HepG2 (cell line): ENCODE results near the gene TMEM240. TPM values are rescaled to one million over a fixed set of nuclear protein-coding genes. Genes with fewer than 3 reads are reported as not detected.

Source experiments
- EP300 ChIP-seq, 3 experiments: sonication (generic) in 1 of 3; formaldehyde crosslinking in 1 of 3; IDR thresholded peaks; 2 replicates each; pipeline versions ENCODE4 v1.5.1 to v1.6.1; 2011 to 2020; ENCODE audit warnings: low read depth in 2 of 3, low read length in 2 of 3, borderline replicate concordance in 1 of 3, improper control_type of control experiment in 1 of 3, mild to moderate bottlenecking in 1 of 3, missing genetic modification reagents in 1 of 3, moderate library complexity in 1 of 3
- ERF ChIP-seq: IDR thresholded peaks from 2 replicates; pipeline ENCODE4 v1.6.1; 2018; ENCODE audit warnings: missing biosample characterization, missing genetic modification reagents
- FOSL1 ChIP-seq: sonication (generic); formaldehyde crosslinking; IDR thresholded peaks from 2 replicates; pipeline ENCODE4 v1.9.0; 2021; ENCODE audit warnings: missing genetic modification reagents, borderline replicate concordance
- FOXA3 ChIP-seq: IDR thresholded peaks from 2 replicates; pipeline ENCODE4 v1.6.1; 2016; ENCODE audit warnings: missing genetic modification reagents, missing compliant biosample characterization
- HHEX ChIP-seq: IDR thresholded peaks from 2 replicates; pipeline ENCODE4 v1.6.1; 2016; ENCODE audit warnings: control low read depth
- MED1 ChIP-seq: sonication (generic); formaldehyde crosslinking; IDR thresholded peaks from 2 replicates; pipeline ENCODE4 v1.4.0; 2020; ENCODE audit warnings: missing genetic modification reagents
- NRL ChIP-seq: sonication (generic); formaldehyde crosslinking; IDR thresholded peaks from 2 replicates; pipeline ENCODE4 v1.5.0; 2020; ENCODE audit warnings: missing genetic modification reagents, mild to moderate bottlenecking, moderate library complexity, borderline replicate concordance
- RELA ChIP-seq: sonication (generic); formaldehyde crosslinking; IDR thresholded peaks from 2 replicates; pipeline ENCODE4 v1.4.0; 2020; ENCODE audit warnings: missing genetic modification reagents
- SALL2 ChIP-seq: sonication (generic); formaldehyde crosslinking; IDR thresholded peaks from 2 replicates; pipeline ENCODE4 v1.8.1; 2023; ENCODE audit warnings: mild to moderate bottlenecking, missing genetic modification reagents, inconsistent platforms
- TARDBP ChIP-seq: sonication (generic); formaldehyde crosslinking; IDR thresholded peaks from 2 replicates; pipeline ENCODE4 v1.8.0; 2022; ENCODE audit warnings: mild to moderate bottlenecking, missing genetic modification reagents
- YEATS2 ChIP-seq: sonication (generic); formaldehyde crosslinking; IDR thresholded peaks from 2 replicates; pipeline ENCODE4 v1.4.0; 2020; ENCODE audit warnings: missing genetic modification reagents, borderline replicate concordance
- ZBTB20 ChIP-seq: sonication (generic); formaldehyde crosslinking; IDR thresholded peaks from 2 replicates; pipeline ENCODE4 v1.8.1; 2023; ENCODE audit warnings: missing genetic modification reagents, low read depth, mild to moderate bottlenecking, borderline replicate concordance
- ZNF335 ChIP-seq: sonication (generic); formaldehyde crosslinking; IDR thresholded peaks from 2 replicates; pipeline ENCODE4 v1.4.0; 2020; ENCODE audit warnings: missing genetic modification reagents
- ZNF589 ChIP-seq: sonication (generic); formaldehyde crosslinking; conservative IDR thresholded peaks from 2 replicates; pipeline ENCODE4 v1.8.0; 2022; ENCODE audit warnings: mild to moderate bottlenecking, moderate library complexity, missing genetic modification reagents
- ZSCAN25 ChIP-seq: sonication (generic); formaldehyde crosslinking; IDR thresholded peaks from 2 replicates; pipeline ENCODE4 v1.8.0; 2022; ENCODE audit warnings: mild to moderate bottlenecking, missing genetic modification reagents
- polyA plus RNA-seq, 8 experiments: library from polyadenylated mRNA; depleted of rRNA in 3 of 8; stranded (reverse) in 7 of 8; unstranded in 1 of 8; fragments of >200 nt; fragmentation: Illumina TruSeq in 4 of 8; extraction: Trizol in 4 of 8; gene quantifications; 2 replicates each; pipeline versions ENCODE4 v1.2.1 to v1.2.3, GENCODE V29; 2011 to 2016; ENCODE audit warnings: low read depth in 4 of 8, missing spikeins in 1 of 8, mixed read lengths in 1 of 8; ENCODE audit not compliant: insufficient read depth in 1 of 8
- total RNA-seq, 5 experiments: library from RNA; depleted of rRNA; stranded (reverse); fragments of >200 nt; fragmentation: Illumina TruSeq; extraction: Trizol; gene quantifications; 2 replicates each; pipeline ENCODE4 v1.2.3, GENCODE V29; 2016; ENCODE audit warnings: low read depth in 1 of 5
- TF ChIP-seq, protein P1 (sequence below): sonication (generic); formaldehyde crosslinking; IDR thresholded peaks from 2 replicates; pipeline ENCODE4; 2020; ENCODE audit warnings: missing genetic modification reagents, mild to moderate bottlenecking, borderline replicate concordance
- TF ChIP-seq, protein P2 (sequence below): IDR thresholded peaks from 2 replicates; pipeline ENCODE4 v1.6.1; 2016
- TF ChIP-seq, protein P3 (sequence below): sonication (generic); formaldehyde crosslinking; IDR thresholded peaks from 2 replicates; pipeline ENCODE4 v1.8.0; 2022; ENCODE audit warnings: mild to moderate bottlenecking, missing genetic modification reagents
- TF ChIP-seq, protein P4 (sequence below): sonication (generic); formaldehyde crosslinking; IDR thresholded peaks from 2 replicates; pipeline ENCODE4 v1.4.0; 2020; ENCODE audit warnings: mild to moderate bottlenecking, missing genetic modification reagents
- TF ChIP-seq, protein P5 (sequence below): sonication (generic); formaldehyde crosslinking; IDR thresholded peaks from 2 replicates; pipeline ENCODE4 v1.8.0; 2022; ENCODE audit warnings: low read depth, missing genetic modification reagents

TMEM240 gene
- total and polyA plus RNA-seq, 2 of the 13 experiments (the other 11 are each of a cell fraction or from before 2014, with no cell fraction given), result 0.17 TPM; not detected in 1

DNA sequence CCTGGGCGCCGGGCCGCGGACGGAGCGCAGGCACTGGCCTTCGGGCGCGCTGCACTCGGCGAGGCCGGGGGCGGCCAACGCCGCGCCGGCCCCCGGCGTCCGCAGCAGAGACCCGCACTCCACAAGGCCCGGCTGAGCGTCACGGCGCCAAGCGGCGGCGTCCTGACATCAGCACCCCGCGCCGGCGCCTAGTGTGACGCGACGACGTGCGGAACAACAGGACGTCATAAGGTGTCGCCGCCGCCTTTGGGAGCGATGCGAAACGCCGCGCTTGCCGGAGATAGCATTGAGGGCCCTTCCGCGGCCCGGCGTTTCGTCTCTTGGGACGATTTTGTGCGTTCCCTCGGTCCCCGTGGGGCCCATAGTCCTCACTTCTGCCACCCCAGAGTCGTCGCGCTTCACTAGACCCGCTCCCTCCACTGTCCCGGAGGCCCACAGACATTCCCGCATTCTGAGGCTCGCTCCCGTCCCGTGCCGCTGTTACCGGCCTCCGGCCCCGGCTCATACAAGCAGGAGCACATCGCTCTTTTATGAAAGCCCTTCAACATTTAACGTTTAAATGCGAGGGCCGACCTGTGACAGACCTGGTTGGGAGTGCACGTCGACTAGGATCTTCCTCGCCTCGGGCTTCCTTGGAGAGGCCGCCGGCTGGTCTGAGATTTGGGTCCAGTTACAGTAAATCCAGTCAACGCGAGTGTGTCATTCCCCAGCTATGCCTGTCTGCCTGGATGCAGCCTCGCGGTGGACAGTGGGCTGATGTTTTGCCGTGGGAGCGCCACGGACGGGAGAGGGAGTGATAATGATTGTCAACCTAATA, 34.5 kb upstream of the TMEM240 start, which contains the start of gene SSU72 (continued):
- TF ChIP-seq, protein P1, sequence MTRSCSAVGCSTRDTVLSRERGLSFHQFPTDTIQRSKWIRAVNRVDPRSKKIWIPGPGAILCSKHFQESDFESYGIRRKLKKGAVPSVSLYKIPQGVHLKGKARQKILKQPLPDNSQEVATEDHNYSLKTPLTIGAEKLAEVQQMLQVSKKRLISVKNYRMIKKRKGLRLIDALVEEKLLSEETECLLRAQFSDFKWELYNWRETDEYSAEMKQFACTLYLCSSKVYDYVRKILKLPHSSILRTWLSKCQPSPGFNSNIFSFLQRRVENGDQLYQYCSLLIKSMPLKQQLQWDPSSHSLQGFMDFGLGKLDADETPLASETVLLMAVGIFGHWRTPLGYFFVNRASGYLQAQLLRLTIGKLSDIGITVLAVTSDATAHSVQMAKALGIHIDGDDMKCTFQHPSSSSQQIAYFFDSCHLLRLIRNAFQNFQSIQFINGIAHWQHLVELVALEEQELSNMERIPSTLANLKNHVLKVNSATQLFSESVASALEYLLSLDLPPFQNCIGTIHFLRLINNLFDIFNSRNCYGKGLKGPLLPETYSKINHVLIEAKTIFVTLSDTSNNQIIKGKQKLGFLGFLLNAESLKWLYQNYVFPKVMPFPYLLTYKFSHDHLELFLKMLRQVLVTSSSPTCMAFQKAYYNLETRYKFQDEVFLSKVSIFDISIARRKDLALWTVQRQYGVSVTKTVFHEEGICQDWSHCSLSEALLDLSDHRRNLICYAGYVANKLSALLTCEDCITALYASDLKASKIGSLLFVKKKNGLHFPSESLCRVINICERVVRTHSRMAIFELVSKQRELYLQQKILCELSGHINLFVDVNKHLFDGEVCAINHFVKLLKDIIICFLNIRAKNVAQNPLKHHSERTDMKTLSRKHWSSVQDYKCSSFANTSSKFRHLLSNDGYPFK, result peak; percentile 24; the same call in 1 of the 2 replicates
- TF ChIP-seq TARDBP (CRISPR knock-in tag) (peak; percentile 72; the same call in 1 of the 2 replicates), EP300 (IDR thresholded peaks at IDR 0.05; ENCODE audit: low read depth in 2 of 2, low read length in 2 of 2) (peak in 1 of 2 experiments; percentile 42; a peak in 1 of 4 replicates), EP300 (CRISPR knock-in tag; IDR thresholded peaks at IDR 0.05; ENCODE audit: borderline replicate concordance) (0 out of 2 replicates have a peak, but pooled peaks have one; percentile 38), RELA (CRISPR knock-in tag) (peak; percentile 63; the same call in 1 of the 2 replicates), ZSCAN25 (CRISPR knock-in tag) (peak; percentile 23), ERF (CRISPR knock-in tag) (0 out of 2 replicates have a peak, but pooled peaks have one; percentile 24), YEATS2 (CRISPR knock-in tag) (peak; percentile 88), HHEX (CRISPR knock-in tag) (no peak), FOSL1 (peak; percentile 25; the same call in 1 of the 2 replicates), MED1 (CRISPR knock-in tag) (peak; percentile 41; the same call in 1 of the 2 replicates), ZBTB20 (CRISPR knock-in tag) (0 out of 2 replicates have a peak, but pooled peaks have one; percentile 26), SALL2 (CRISPR knock-in tag) (peak; percentile 67; the same call in 1 of the 2 replicates), FOXA3 (CRISPR knock-in tag) (peak; percentile 49; the same call in 1 of the 2 replicates), ZNF335 (CRISPR knock-in tag) (peak; percentile 86), NRL (CRISPR knock-in tag) (no peak), ZNF589 (CRISPR knock-in tag) (0 out of 2 replicates have a peak, but pooled peaks have one; percentile 23)
- TF ChIP-seq, protein P2, sequence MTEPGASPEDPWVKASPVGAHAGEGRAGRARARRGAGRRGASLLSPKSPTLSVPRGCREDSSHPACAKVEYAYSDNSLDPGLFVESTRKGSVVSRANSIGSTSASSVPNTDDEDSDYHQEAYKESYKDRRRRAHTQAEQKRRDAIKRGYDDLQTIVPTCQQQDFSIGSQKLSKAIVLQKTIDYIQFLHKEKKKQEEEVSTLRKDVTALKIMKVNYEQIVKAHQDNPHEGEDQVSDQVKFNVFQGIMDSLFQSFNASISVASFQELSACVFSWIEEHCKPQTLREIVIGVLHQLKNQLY (CRISPR knock-in tag), result no peak
- TF ChIP-seq, protein P3, sequence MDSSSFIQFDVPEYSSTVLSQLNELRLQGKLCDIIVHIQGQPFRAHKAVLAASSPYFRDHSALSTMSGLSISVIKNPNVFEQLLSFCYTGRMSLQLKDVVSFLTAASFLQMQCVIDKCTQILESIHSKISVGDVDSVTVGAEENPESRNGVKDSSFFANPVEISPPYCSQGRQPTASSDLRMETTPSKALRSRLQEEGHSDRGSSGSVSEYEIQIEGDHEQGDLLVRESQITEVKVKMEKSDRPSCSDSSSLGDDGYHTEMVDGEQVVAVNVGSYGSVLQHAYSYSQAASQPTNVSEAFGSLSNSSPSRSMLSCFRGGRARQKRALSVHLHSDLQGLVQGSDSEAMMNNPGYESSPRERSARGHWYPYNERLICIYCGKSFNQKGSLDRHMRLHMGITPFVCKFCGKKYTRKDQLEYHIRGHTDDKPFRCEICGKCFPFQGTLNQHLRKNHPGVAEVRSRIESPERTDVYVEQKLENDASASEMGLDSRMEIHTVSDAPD, result 0 out of 2 replicates have a peak, but pooled peaks have one; percentile 38
- TF ChIP-seq, protein P4, sequence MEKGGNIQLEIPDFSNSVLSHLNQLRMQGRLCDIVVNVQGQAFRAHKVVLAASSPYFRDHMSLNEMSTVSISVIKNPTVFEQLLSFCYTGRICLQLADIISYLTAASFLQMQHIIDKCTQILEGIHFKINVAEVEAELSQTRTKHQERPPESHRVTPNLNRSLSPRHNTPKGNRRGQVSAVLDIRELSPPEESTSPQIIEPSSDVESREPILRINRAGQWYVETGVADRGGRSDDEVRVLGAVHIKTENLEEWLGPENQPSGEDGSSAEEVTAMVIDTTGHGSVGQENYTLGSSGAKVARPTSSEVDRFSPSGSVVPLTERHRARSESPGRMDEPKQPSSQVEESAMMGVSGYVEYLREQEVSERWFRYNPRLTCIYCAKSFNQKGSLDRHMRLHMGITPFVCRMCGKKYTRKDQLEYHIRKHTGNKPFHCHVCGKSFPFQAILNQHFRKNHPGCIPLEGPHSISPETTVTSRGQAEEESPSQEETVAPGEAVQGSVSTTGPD (CRISPR knock-in tag), result no peak
- TF ChIP-seq, protein P5, sequence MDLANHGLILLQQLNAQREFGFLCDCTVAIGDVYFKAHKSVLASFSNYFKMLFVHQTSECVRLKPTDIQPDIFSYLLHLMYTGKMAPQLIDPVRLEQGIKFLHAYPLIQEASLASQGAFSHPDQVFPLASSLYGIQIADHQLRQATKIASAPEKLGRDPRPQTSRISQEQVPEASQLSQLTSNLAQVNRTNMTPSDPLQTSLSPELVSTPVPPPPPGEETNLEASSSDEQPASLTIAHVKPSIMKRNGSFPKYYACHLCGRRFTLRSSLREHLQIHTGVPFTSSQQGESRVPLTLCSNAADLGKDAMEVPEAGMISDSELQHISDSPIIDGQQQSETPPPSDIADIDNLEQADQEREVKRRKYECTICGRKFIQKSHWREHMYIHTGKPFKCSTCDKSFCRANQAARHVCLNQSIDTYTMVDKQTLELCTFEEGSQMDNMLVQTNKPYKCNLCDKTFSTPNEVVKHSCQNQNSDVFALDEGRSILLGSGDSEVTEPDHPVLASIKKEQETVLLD (CRISPR knock-in tag), result peak; percentile 86
